NCI-H2081 treated with DMSO at 0.1 percent for 48 hours (cell line): ENCODE measurements around the gene ABCA2.

Experiments used
- DNase-seq: peaks from one replicate; lab custom pipeline; 2025; lab: John Stamatoyannopoulos, UW

Gene ABCA2

GRCh38 chr9:136962701-136963248, 65.3 kb downstream of the ABCA2 start:
- no peak for DNase-seq

GRCh38 chr9:136962163-136962562, 65.9 kb downstream of the ABCA2 start:
- DNase-seq, result no peak

GRCh38 chr9:136961279-136962065, 66.6 kb downstream of the ABCA2 start:
- no peak for DNase-seq

- DNase-seq, result no peak
Measured at GRCh38 chr9:136960938-136961275, 67.1 kb downstream of the ABCA2 start.

- DNase-seq, result no peak
Measured at GRCh38 chr9:136960212-136960937, 67.7 kb downstream of the ABCA2 start.

- no peak for DNase-seq
Measured at GRCh38 chr9:136958898-136959850, 68.9 kb downstream of the ABCA2 start.

GRCh38 chr9:136958473-136958872, 69.6 kb downstream of the ABCA2 start:
- DNase-seq, result no peak

- DNase-seq, result no peak
Measured at GRCh38 chr9:136957901-136958300, 70.1 kb downstream of the ABCA2 start.

- DNase-seq, result no peak
Measured at GRCh38 chr9:136957461-136957860, 70.6 kb downstream of the ABCA2 start.
